GM12891 (cell line): ENCODE measurements around the gene DENND2C.
A peak's percentile ranks its signal among the peaks of the same experiment; 100 is the strongest.
"Not testable (repeated sequence)": the region's sequence is repeated elsewhere in the genome, so short reads cannot be mapped to it uniquely, and the experiment has no call there.

Experiments used
- DNase-seq: peaks from one replicate; pipeline ENCODE4 v3.0.0; 2011; ENCODE audit warnings: low spot score; ENCODE audit not compliant: insufficient read length
- FAIRE-seq: peaks from 2 replicates; lab custom pipeline; 2011; peaks lifted over from hg19 to GRCh38; lab: Jason Lieb, UNC
- PAX5 ChIP-seq: IDR thresholded peaks from 2 replicates; pipeline ENCODE4 v1.6.1; 2011; ENCODE audit warnings: low read length, moderate library complexity, mild to moderate bottlenecking; ENCODE audit not compliant: insufficient read depth, severe bottlenecking
- POLR2A ChIP-seq: IDR thresholded peaks from 2 replicates; pipeline ENCODE4 v1.6.1; 2011; ENCODE audit warnings: low read depth, low read length, control low read depth
- POLR2AphosphoS5 ChIP-seq: IDR thresholded peaks from 2 replicates; pipeline ENCODE4 v1.6.1; 2011; ENCODE audit warnings: low read depth, low read length, control low read depth
- POU2F2 ChIP-seq: IDR thresholded peaks from 2 replicates; pipeline ENCODE4 v1.6.1; 2011; ENCODE audit warnings: low read depth, mild to moderate bottlenecking, control low read depth, low read length, moderate library complexity
- SPI1 ChIP-seq: IDR thresholded peaks from 2 replicates; pipeline ENCODE4 v1.6.1; 2011; ENCODE audit warnings: low read depth, low read length, control low read depth
- TAF1 ChIP-seq: IDR thresholded peaks from 2 replicates; pipeline ENCODE4 v1.6.1; 2011; ENCODE audit warnings: low read depth, low read length, control low read depth

The DENND2C gene

DNA sequence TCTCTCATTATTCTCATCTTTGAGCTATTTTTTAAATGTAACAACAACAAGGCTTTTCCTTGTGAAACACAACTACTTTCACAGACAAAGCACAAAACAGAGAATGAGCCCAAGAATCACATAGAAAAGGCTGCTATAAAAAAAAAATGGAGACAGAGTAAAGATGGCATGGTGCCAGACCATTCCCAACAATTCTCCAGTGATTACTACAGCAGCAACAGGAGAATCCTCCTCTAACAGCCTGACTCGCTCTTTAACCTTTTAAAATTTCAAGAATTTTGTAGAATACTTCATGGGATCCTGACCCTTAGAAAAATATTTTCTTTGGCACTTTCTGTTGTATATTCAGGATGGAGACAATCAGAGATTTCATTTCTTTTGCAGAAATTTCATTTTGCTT, 84.6 kb downstream of the DENND2C start:
- DNase-seq (no peak), FAIRE-seq (no peak)
- TF ChIP-seq TAF1 (no peak), PAX5 (no peak), POLR2AphosphoS5 (no peak), POU2F2 (no peak), SPI1 (no peak), POLR2A (no peak)

DNA sequence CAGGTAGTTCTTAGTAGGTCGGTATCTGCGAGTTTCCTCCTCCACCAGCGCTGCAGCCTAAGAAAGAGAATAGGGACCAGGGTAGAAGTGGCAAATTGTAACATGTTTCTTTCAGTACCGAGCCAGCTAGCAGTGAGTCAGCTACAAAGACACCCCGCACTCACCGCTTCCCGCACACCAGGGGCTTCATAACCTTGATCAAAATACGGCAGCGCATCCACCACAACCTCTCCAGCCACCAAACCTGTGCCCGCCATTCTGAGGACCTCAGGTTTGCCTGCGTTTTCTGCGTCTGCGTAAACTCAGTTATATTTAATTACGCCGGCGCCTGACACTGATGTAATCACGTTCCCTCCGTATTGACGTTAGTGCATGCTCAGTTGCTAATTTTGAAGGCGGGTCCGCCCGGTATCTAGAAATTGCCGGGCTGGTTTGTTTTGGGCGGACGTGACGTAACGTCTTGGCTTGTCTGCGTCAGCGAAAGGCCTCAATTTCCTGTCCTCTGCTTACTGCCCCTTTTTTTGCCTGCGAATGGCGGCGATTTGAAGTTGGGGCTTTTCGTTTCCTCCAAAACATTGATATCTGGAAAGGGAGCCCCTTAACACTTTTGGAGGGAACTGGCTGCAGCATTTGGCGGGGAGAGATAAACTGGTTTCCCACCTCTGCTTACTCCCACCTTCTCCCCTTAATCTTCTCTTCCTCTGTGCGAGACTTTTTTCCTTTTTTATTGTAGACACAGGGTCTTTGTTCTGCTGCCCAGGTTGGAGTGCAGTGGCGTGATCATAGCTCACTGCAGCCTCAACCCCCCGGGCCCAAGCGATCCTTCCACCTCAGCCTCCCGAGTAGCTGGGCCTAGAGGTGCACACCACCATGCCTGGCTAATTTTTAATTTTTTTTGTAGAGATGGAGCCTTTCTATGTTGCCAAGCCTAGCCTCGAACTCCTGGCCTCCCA, 88.2 kb downstream of the DENND2C start, which contains the start of gene BCAS2:
TSS of gene BCAS2 (minus strand) at position 281 of the 953 bp plus-strand sequence. CDS start at position 257, 24 bp downstream.
- DNase-seq (peak; percentile 48), FAIRE-seq (peak; percentile 98)
- TF ChIP-seq POU2F2 (peak; percentile 69; the same call in 1 of the 2 replicates), POLR2AphosphoS5 (peak; percentile 95), SPI1 (no peak), TAF1 (peak; percentile 86; the same call in 1 of the 2 replicates), PAX5 (no peak), POLR2A (peak; percentile 97)

GRCh38 chr1:114574365-114574764, 95.5 kb downstream of the DENND2C start:
- no peak for TF ChIP-seq TAF1
- no peak for TF ChIP-seq PAX5
- no peak for TF ChIP-seq POU2F2
- TF ChIP-seq POLR2AphosphoS5 = no peak
- TF ChIP-seq POLR2A = no peak
- FAIRE-seq = no peak

GRCh38 chr1:114564141-114564540, 105.7 kb downstream of the DENND2C start:
- DNase-seq = no peak
- FAIRE-seq = no peak
- TF ChIP-seq PAX5 (no peak), POLR2A (no peak), TAF1 (no peak), SPI1 (no peak), POU2F2 (no peak), POLR2AphosphoS5 (no peak)

More at GRCh38 chr1:114574365-114574764, 95.5 kb downstream of the DENND2C start:
- DNase-seq = no peak

- DNase-seq, FAIRE-seq: not testable (repeated sequence)
These were observed 106.8 kb downstream of the DENND2C start for GRCh38 chr1:114562978-114563510.

- FAIRE-seq (no peak), DNase-seq (no peak)
- TF ChIP-seq POLR2A = no peak
- TF ChIP-seq SPI1 = peak; percentile 33; the same call in 1 of the 2 replicates
These were observed 108.5 kb downstream of the DENND2C start for GRCh38 chr1:114561333-114561732.

GRCh38 chr1:114559356-114559755, 110.5 kb downstream of the DENND2C start:
- FAIRE-seq (peak; percentile 69), DNase-seq (no peak)
- no peak for TF ChIP-seq POLR2AphosphoS5
- TF ChIP-seq PAX5 = no peak
- TF ChIP-seq SPI1 = peak; percentile 46; the same call in 1 of the 2 replicates
- no peak for TF ChIP-seq POLR2A

DNA sequence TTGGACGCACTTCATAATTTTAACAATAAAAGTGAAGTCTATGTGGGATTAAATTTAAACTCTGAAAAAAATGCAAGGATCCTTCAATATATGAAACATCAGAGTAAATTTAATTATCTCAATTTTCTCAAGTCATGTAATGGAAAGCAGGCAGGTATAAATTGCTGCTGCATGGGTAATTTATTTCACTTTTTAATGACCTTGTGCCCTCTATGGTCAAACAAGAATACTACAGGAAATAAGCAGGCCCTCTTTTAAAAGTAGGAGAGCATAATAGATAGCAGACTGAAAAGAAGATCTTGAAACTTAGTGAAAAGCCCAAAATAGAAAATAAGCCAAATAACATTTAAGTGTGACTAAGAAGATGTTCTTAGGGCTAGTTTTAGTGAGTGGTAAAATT, 111.3 kb downstream of the DENND2C start:
- DNase-seq (no peak), FAIRE-seq (no peak)
- TF ChIP-seq TAF1 (no peak), POLR2AphosphoS5 (no peak), SPI1 (no peak), POLR2A (no peak), PAX5 (no peak), POU2F2 (no peak)

- FAIRE-seq = no peak
- TF ChIP-seq POLR2AphosphoS5 (no peak), POLR2A (no peak), SPI1 (no peak), POU2F2 (no peak), TAF1 (no peak), PAX5 (no peak)
- no peak for DNase-seq
These were observed 115.3 kb downstream of the DENND2C start for GRCh38 chr1:114554577-114554976.
